ENCODE measurements around the gene CD38.

DNA sequence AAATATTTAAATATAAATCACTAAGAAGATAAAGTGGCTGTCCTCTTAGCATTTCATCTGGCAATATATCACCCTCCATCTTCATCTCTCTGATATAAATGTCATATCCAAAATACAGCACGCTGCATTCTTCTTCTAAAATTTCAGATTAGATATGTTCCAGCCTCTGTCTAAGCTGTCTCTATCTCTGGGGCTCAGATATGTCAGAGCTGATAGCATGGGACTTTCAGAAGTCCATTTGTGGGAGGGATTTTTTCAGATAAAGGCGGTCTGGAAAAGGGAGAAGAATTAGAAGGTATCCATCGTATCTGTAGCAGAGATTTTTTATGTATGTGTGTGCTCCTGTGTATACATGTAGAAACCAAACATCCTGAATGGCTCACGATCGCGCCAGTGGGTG lies 25.0 kb upstream of the CD38 start:
- no peak for TF ChIP-seq EP300 (IDR thresholded peaks at IDR 0.05)
- TF ChIP-seq, protein P1, sequence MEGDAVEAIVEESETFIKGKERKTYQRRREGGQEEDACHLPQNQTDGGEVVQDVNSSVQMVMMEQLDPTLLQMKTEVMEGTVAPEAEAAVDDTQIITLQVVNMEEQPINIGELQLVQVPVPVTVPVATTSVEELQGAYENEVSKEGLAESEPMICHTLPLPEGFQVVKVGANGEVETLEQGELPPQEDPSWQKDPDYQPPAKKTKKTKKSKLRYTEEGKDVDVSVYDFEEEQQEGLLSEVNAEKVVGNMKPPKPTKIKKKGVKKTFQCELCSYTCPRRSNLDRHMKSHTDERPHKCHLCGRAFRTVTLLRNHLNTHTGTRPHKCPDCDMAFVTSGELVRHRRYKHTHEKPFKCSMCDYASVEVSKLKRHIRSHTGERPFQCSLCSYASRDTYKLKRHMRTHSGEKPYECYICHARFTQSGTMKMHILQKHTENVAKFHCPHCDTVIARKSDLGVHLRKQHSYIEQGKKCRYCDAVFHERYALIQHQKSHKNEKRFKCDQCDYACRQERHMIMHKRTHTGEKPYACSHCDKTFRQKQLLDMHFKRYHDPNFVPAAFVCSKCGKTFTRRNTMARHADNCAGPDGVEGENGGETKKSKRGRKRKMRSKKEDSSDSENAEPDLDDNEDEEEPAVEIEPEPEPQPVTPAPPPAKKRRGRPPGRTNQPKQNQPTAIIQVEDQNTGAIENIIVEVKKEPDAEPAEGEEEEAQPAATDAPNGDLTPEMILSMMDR (IDR thresholded peaks at IDR 0.05): no peak
- no peak for TF ChIP-seq HOXB5 (CRISPR knock-in tag; IDR thresholded peaks at IDR 0.05)
- no peak for TF ChIP-seq POLR2AphosphoS2 (conservative IDR thresholded peaks at IDR 0.05; ENCODE audit: low read length)
- no peak for TF ChIP-seq JUN (IDR thresholded peaks at IDR 0.05)
